Neuron (in vitro differentiated cells): Measurements from ENCODE around the gene CTAGE15.
"Not testable (repeated sequence)": the region's sequence is repeated elsewhere in the genome, so short reads cannot be mapped to it uniquely, and the experiment has no call there.

ENCODE experiments used
- H2AFZ ChIP-seq: one replicate; pipeline ENCODE4 v1.6.1; 2013; ENCODE audit warnings: low read depth, mild to moderate bottlenecking, inconsistent platforms, low read length, moderate library complexity
- H3K27me3 ChIP-seq: one replicate; pipeline ENCODE4 v1.6.1; 2013; ENCODE audit warnings: low read length; ENCODE audit not compliant: insufficient read depth
- H3K36me3 ChIP-seq: one replicate; pipeline ENCODE4 v1.6.1; 2013; ENCODE audit warnings: low read length; ENCODE audit not compliant: insufficient read depth
- H3K4me1 ChIP-seq: one replicate; pipeline ENCODE4 v1.6.1; 2013; ENCODE audit warnings: low read length; ENCODE audit not compliant: insufficient read depth
- H3K4me3 ChIP-seq: 2 replicates; pipeline ENCODE4 v1.5.1; 2013; ENCODE audit warnings: mild to moderate bottlenecking, low read length, moderate library complexity
- H3K9me3 ChIP-seq: one replicate; pipeline ENCODE4 v1.6.1; 2013; ENCODE audit warnings: low read length

Gene CTAGE15

GRCh38 chr7:143598086-143598485 lies 26.5 kb downstream of the CTAGE15 start:
- H3K4me3 ChIP-seq, H3K9me3 ChIP-seq, H3K27me3 ChIP-seq, H3K4me1 ChIP-seq, H2AFZ ChIP-seq, H3K36me3 ChIP-seq: not testable (repeated sequence)

- not testable (repeated sequence) for H3K27me3 ChIP-seq, H2AFZ ChIP-seq, H3K36me3 ChIP-seq, H3K4me3 ChIP-seq, H3K4me1 ChIP-seq, H3K9me3 ChIP-seq
These were observed 31.9 kb downstream of the CTAGE15 start for GRCh38 chr7:143603549-143603948.

- not testable (repeated sequence) for H3K27me3 ChIP-seq, H3K4me1 ChIP-seq, H3K36me3 ChIP-seq, H3K9me3 ChIP-seq, H3K4me3 ChIP-seq, H2AFZ ChIP-seq
These were observed 34.5 kb downstream of the CTAGE15 start for GRCh38 chr7:143606088-143606487.

GRCh38 chr7:143615545-143615944 lies 43.9 kb downstream of the CTAGE15 start:
- H3K27me3 ChIP-seq, H3K36me3 ChIP-seq, H2AFZ ChIP-seq, H3K9me3 ChIP-seq, H3K4me1 ChIP-seq, H3K4me3 ChIP-seq: not testable (repeated sequence)

GRCh38 chr7:143617204-143617603 lies 45.6 kb downstream of the CTAGE15 start:
- H2AFZ ChIP-seq, H3K4me3 ChIP-seq, H3K36me3 ChIP-seq, H3K27me3 ChIP-seq, H3K4me1 ChIP-seq, H3K9me3 ChIP-seq: not testable (repeated sequence)

GRCh38 chr7:143620058-143620457 lies 48.5 kb downstream of the CTAGE15 start:
- H3K4me3 ChIP-seq, H2AFZ ChIP-seq, H3K4me1 ChIP-seq, H3K9me3 ChIP-seq, H3K27me3 ChIP-seq, H3K36me3 ChIP-seq: not testable (repeated sequence)

GRCh38 chr7:143620646-143621045 lies 49.0 kb downstream of the CTAGE15 start, which contains the start of gene TCAF2:
TCAF2 (plus strand) TSS chr7:143620974.
- H3K27me3 ChIP-seq, H3K9me3 ChIP-seq, H3K4me1 ChIP-seq, H2AFZ ChIP-seq, H3K36me3 ChIP-seq, H3K4me3 ChIP-seq: not testable (repeated sequence)

- H3K4me3 ChIP-seq, H3K4me1 ChIP-seq: not testable (repeated sequence)
These were observed 49.6 kb downstream of the CTAGE15 start for GRCh38 chr7:143621175-143621574.

GRCh38 chr7:143622130-143622529 lies 50.5 kb downstream of the CTAGE15 start:
- H3K27me3 ChIP-seq, H3K4me3 ChIP-seq, H3K9me3 ChIP-seq, H3K36me3 ChIP-seq, H2AFZ ChIP-seq, H3K4me1 ChIP-seq: not testable (repeated sequence)

More at GRCh38 chr7:143621175-143621574, 49.6 kb downstream of the CTAGE15 start:
- not testable (repeated sequence) for H3K36me3 ChIP-seq, H3K27me3 ChIP-seq, H2AFZ ChIP-seq, H3K9me3 ChIP-seq
